Aorta (tissue), 5 donors: ENCODE results near the gene ARHGEF3. TPM values are rescaled to one million over a fixed set of nuclear protein-coding genes. Genes with fewer than 3 reads are reported as not detected.
"Not testable (repeated sequence)": the region's sequence is repeated elsewhere in the genome, so short reads cannot be mapped to it uniquely, and the experiment has no call there.

Experiments
- ATAC-seq: fragments of 200-7000 bp; cut with Tn5 transposase; one replicate; pipeline ENCODE4 v1.9.1; 2022; ENCODE audit warnings: moderate library complexity; ENCODE audit not compliant: low FRiP score
- DNase-seq, 2 donors: peaks; one replicate each; pipeline ENCODE4 v3.0.0-alpha.2; 2020
- H3K27ac ChIP-seq, 2 donors: one replicate each; pipeline ENCODE4 v1.5.1; 2013; ENCODE audit warnings: low read length in 2 of 2, mild to moderate bottlenecking in 2 of 2, moderate library complexity in 2 of 2, control low read depth in 1 of 2, inconsistent platforms in 1 of 2, low read depth in 1 of 2
- H3K27me3 ChIP-seq, 2 donors: one replicate each; pipeline ENCODE4 v1.6.1; 2013; ENCODE audit warnings: control low read depth in 1 of 2, low read length in 1 of 2, mild to moderate bottlenecking in 1 of 2, moderate library complexity in 1 of 2; ENCODE audit not compliant: insufficient read depth in 2 of 2, control insufficient read depth in 1 of 2
- H3K36me3 ChIP-seq, 2 donors: one replicate each; pipeline ENCODE4 v1.6.1; 2013; ENCODE audit warnings: control low read depth in 1 of 2, low read length in 1 of 2, mild to moderate bottlenecking in 1 of 2; ENCODE audit not compliant: insufficient read depth in 2 of 2, control insufficient read depth in 1 of 2
- H3K4me1 ChIP-seq, 2 donors: one replicate each; pipeline ENCODE4 v1.6.1; 2013; ENCODE audit warnings: low read length in 2 of 2, control low read depth in 1 of 2, mild to moderate bottlenecking in 1 of 2, moderate library complexity in 1 of 2; ENCODE audit not compliant: insufficient read depth in 2 of 2, control insufficient read depth in 1 of 2
- H3K4me3 ChIP-seq, 2 donors: one replicate each; pipeline ENCODE4 v1.5.1; 2013; ENCODE audit warnings: low read length in 2 of 2, control low read depth in 1 of 2, mild to moderate bottlenecking in 1 of 2
- H3K9me3 ChIP-seq: one replicate; pipeline ENCODE4 v1.6.1; 2013; ENCODE audit warnings: mild to moderate bottlenecking, low read length; ENCODE audit not compliant: control insufficient read depth
- WGBS, 2 donors: extraction: QIAGEN DNeasy Blood & Tissue Kit; methylation state at CpG; one replicate each; pipeline ENCODE4 v1.1.7; 2013; 5-methylcytosine and 5-hydroxymethylcytosine counted together
- intact Hi-C, 2 donors: fragments of 100-400 bp; cut with DNase I; formaldehyde crosslinking; loops; one replicate each; pipeline versions ENCODE4 v1.14.2 to v1.15.0; 2022
- polyA plus RNA-seq, 2 donors: library from polyadenylated mRNA; stranded (reverse); fragments of 200-250 nt; gene quantifications; one replicate each; pipeline ENCODE4 v1.2.3, GENCODE V29; 2013
- total RNA-seq, 2 donors: library from RNA; stranded (reverse); fragmentation: NEBNext Ultra II Directional; extraction: Animal tissue kit (Norgen Biotek cat#: 25700); gene quantifications; one replicate each; pipeline ENCODE4 v1.2.1, GENCODE V29; 2021
- donor health status: healthy with polysubstance abuse.
- donor health status: Bipolar disorder and iron deficiency.
- donor health status: DM: no; HTN: no; CAD: no.
- donor health status: DM: no; HTN: no; CAD: no.
- donor health status: DM: yes; HTN: yes; CAD: no.

ARHGEF3 gene
- total and polyA plus RNA-seq, 4 donors: 1.6 to 41.6 (median 9.9) TPM

GRCh38 chr3:56761023-56761422 is 40.7 kb downstream of the ARHGEF3 start:
- Histone ChIP-seq H3K27me3 (peaks cover 0 to 1% of the 10 kb centered on the region in 2 donors), H3K36me3 (no peaks in the 10 kb centered on the region), H3K9me3 (no peaks in the 10 kb centered on the region), H3K27ac (no peak overlapping the region), H3K4me1 (no peaks in the 10 kb centered on the region), H3K4me3 (no peak overlapping the region)
- no peak for ATAC-seq
- DNase-seq: no peak
- intact Hi-C loops: no loop called here
- 83 to 89% methylated on average over 2 of the region's 2 CpGs for WGBS, 2 donors

- no peak for DNase-seq
- H3K4me1 ChIP-seq: no peaks in the 10 kb centered on the region
- 93 to 97% methylated on average over 3 of the region's 3 CpGs for WGBS, 2 donors
- H3K9me3 ChIP-seq: no peaks in the 10 kb centered on the region
- H3K36me3 ChIP-seq: no peaks in the 10 kb centered on the region
- H3K27ac ChIP-seq: no peak overlapping the region
- no peaks in the 10 kb centered on the region for H3K27me3 ChIP-seq
- H3K4me3 ChIP-seq: no peak overlapping the region
- intact Hi-C loops: no loop called here
- ATAC-seq: no peak
Measured at GRCh38 chr3:56759532-56759931, 42.2 kb downstream of the ARHGEF3 start.

- H3K27me3 ChIP-seq: no peaks in the 10 kb centered on the region
- no peak overlapping the region for H3K4me3 ChIP-seq
- ATAC-seq (peak; percentile 56), DNase-seq (no peak)
- H3K36me3 ChIP-seq: no peaks in the 10 kb centered on the region
- intact Hi-C loops: no loop called here
- no peaks in the 10 kb centered on the region for H3K4me1 ChIP-seq
- H3K27ac ChIP-seq: no peak overlapping the region
- WGBS, 2 donors: 55 to 60% methylated on average over 2 of the region's 2 CpGs
- H3K9me3 ChIP-seq: no peaks in the 10 kb centered on the region
Measured at GRCh38 chr3:56758539-56758981, 43.2 kb downstream of the ARHGEF3 start.

GRCh38 chr3:56758042-56758441 is 43.7 kb downstream of the ARHGEF3 start:
- WGBS, 2 donors: 95 to 97% methylated on average over 11 of the region's 11 CpGs

GRCh38 chr3:56754741-56755417 is 46.9 kb downstream of the ARHGEF3 start:
- DNase-seq (peak in 1 of 2 donors; percentile 63), ATAC-seq (peak; percentile 23)
- H3K27me3 ChIP-seq: no peaks in the 10 kb centered on the region
- H3K27ac ChIP-seq: no peak overlapping the region
- WGBS, 2 donors: 72 to 78% methylated on average over 21 of the region's 21 CpGs
- H3K36me3 ChIP-seq: no peaks in the 10 kb centered on the region
- intact Hi-C loops: no loop called here
- H3K4me3 ChIP-seq: no peak overlapping the region
- H3K9me3 ChIP-seq: no peaks in the 10 kb centered on the region
- H3K4me1 ChIP-seq: no peaks in the 10 kb centered on the region

More at GRCh38 chr3:56758042-56758441, 43.7 kb downstream of the ARHGEF3 start:
- H3K27me3 ChIP-seq, intact Hi-C loops, ATAC-seq, H3K9me3 ChIP-seq, H3K4me1 ChIP-seq, H3K36me3 ChIP-seq, H3K4me3 ChIP-seq, DNase-seq, H3K27ac ChIP-seq: not testable (repeated sequence)

GRCh38 chr3:56753206-56753820 is 48.4 kb downstream of the ARHGEF3 start:
- no peak overlapping the region for H3K27ac ChIP-seq
- intact Hi-C loops: no loop called here
- no peak for DNase-seq
- ATAC-seq: no peak
- 74 to 95% methylated on average over 4 of the region's 4 CpGs for WGBS, 2 donors
- no peaks in the 10 kb centered on the region for H3K9me3 ChIP-seq
- no peak overlapping the region for H3K4me3 ChIP-seq
- no peaks in the 10 kb centered on the region for H3K36me3 ChIP-seq
- H3K27me3 ChIP-seq: no peaks in the 10 kb centered on the region
- H3K4me1 ChIP-seq: no peaks in the 10 kb centered on the region

GRCh38 chr3:56751056-56751707 is 50.6 kb downstream of the ARHGEF3 start:
- Histone ChIP-seq H3K4me1 (no peaks in the 10 kb centered on the region), H3K27ac (no peak overlapping the region), H3K36me3 (no peaks in the 10 kb centered on the region), H3K4me3 (no peak overlapping the region), H3K9me3 (no peaks in the 10 kb centered on the region), H3K27me3 (no peaks in the 10 kb centered on the region)
- DNase-seq (no peak), ATAC-seq (no peak)
- intact Hi-C loops: no loop called here
- 92 to 94% methylated on average over 5 of the region's 5 CpGs for WGBS, 2 donors

- whole genome bisulfite sequencing, 2 donors: 4 to 9% methylated on average over 8 of the region's 8 CpGs
- ATAC-seq (peak; percentile 84), DNase-seq (no peak)
- peaks cover 0 to 2% of the 10 kb centered on the region in 2 donors for H3K36me3 ChIP-seq
- H3K9me3 ChIP-seq: no peaks in the 10 kb centered on the region
- no peaks in the 10 kb centered on the region for H3K27me3 ChIP-seq
- no peaks in the 10 kb centered on the region for H3K4me1 ChIP-seq
- H3K27ac ChIP-seq: no peak overlapping the region
- H3K4me3 ChIP-seq: no peak overlapping the region
- intact Hi-C loops: no loop called here
Measured at GRCh38 chr3:56748663-56749231, 53.0 kb downstream of the ARHGEF3 start.
